Measurements from ENCODE around the gene ZNF532. TPM values are rescaled to one million over a fixed set of nuclear protein-coding genes. Genes with fewer than 3 reads are reported as not detected.

Gene ZNF532
- total RNA-seq, 4 donors from 2014 or later = 54.7 to 124 (median 91.2) TPM

DNA sequence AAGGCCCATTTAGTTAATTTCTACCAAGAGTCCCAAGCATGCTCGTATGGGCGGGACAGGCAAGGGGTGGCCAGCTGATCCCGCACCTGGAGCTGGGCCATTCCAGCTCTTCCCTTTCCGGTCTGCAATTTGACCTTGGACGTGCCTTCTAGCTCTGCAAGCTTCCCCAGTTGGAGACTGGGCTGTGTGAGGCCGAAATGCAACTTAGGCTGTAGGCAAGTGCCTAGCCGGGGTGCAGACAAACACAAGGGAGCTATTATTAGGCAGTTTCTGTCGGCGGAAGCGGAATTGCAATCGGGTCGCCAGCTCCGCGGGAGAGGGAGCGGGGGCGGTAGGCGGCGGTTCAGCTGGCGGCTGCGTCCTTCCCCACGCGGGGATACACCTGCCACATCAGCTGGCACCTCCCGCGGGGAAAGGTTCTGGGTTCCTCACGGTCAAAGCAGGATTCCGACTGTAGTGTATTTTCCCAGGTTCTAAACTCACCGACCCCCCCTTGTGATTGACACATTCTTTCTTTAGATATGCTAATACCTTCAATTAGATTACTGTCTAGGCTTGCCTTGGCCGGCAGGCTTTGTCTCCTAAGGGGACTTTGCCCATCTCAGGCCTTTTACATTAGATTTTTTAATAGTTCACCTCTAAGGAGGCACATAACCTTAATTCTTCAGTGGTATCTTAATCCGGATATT is 17.1 kb upstream of the ZNF532 start:
- in situ Hi-C loops (cut with MboI; ENCODE audit: low sequenced_read_pairs in 4 of 4) (no loop called here), intact Hi-C loops (cut with DNase I; ENCODE audit: low total_unique reads) (no loop called here)
- peak overlapping the region; percentile 27 to 51 (median 48) for H3K4me3 ChIP-seq
- peak in 1 of 2 donors; percentile 23 for ATAC-seq
- H3K27me3 ChIP-seq = no peaks in the 10 kb centered on the region
- no peaks in the 10 kb centered on the region for H3K36me3 ChIP-seq
- TF ChIP-seq, protein P1, sequence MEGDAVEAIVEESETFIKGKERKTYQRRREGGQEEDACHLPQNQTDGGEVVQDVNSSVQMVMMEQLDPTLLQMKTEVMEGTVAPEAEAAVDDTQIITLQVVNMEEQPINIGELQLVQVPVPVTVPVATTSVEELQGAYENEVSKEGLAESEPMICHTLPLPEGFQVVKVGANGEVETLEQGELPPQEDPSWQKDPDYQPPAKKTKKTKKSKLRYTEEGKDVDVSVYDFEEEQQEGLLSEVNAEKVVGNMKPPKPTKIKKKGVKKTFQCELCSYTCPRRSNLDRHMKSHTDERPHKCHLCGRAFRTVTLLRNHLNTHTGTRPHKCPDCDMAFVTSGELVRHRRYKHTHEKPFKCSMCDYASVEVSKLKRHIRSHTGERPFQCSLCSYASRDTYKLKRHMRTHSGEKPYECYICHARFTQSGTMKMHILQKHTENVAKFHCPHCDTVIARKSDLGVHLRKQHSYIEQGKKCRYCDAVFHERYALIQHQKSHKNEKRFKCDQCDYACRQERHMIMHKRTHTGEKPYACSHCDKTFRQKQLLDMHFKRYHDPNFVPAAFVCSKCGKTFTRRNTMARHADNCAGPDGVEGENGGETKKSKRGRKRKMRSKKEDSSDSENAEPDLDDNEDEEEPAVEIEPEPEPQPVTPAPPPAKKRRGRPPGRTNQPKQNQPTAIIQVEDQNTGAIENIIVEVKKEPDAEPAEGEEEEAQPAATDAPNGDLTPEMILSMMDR (IDR thresholded peaks at IDR 0.05 in 4 of 5, conservative IDR thresholded peaks at IDR 0.05 in 1 of 5) = no peak
- peak in 1 of 2 donors; percentile 13 for TF ChIP-seq POLR2A (IDR thresholded peaks at IDR 0.05)
- H3K9me3 ChIP-seq = no peaks in the 10 kb centered on the region
- peak overlapping the region; percentile 68 to 80 (median 74) for H3K27ac ChIP-seq
- DNase-seq = peak in 1 of 2 donors; percentile 49
- H3K4me1 ChIP-seq = peaks cover 14 to 29% of the 10 kb centered on the region in 2 donors

DNA sequence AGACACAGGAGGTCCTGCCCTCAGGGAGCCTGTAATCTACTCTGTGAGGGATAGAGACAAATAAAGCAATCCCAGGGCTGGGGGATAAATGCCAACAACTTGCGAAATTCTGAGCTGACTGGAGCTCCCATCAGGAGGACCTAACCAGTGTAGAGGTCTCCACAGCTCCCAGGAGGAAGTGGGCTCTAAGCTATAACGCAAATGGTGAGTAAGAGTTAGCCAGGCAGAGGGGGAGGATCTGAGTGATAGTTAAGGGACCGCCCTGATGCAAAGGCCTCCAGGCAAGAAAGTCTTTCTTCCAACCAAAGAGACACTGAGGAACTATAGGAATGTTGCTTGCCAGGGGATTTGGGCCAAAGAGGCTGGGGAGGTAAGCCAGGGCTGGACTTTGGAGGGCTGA is 16.0 kb upstream of the ZNF532 start:
- H3K9me3 ChIP-seq = no peaks in the 10 kb centered on the region
- in situ Hi-C loops (cut with MboI; ENCODE audit: low sequenced_read_pairs in 4 of 4) = no loop called here
- intact Hi-C loops (cut with DNase I; ENCODE audit: low total_unique reads) = no loop called here

DNA sequence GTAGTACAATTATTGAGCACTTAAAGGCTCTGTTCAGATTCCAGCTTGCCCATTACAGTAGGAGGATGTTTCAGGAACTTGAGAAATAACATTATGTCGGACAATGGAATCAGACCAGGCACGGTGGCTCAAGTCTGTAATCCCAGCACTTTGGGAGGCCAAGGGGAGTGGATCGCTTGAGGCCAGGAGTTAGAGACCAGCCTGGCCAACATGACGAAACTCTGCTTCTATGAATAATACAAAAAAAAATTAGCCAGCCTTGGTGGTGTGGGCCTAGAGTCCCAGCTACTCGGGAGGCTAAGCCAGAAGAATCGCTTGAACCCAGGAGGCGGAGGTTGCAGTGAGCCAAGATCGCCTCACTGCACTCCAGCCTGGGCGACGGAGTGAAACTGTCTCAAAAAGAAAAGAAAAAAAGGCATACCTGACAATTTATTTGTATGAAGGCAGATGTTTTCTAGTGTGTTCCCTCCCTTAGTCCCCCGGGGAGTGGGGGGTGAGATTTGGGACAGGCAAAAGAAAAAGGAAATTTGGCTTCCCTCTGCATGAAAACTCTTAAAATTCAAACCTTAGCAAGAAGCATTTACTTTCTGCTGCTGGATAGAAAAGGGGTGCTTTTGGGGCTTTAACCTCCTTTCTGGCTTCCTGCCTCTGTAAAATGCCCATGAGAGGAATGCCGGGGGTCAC is 13.7 kb upstream of the ZNF532 start:
- Histone ChIP-seq H3K27ac (peak overlapping the region in 2 of 4 donors; percentile 68 to 80), H3K4me3 (no peak overlapping the region), H3K4me1 (peaks cover 7 to 8% of the 10 kb centered on the region in 2 donors), H3K27me3 (no peaks in the 10 kb centered on the region), H3K36me3 (no peaks in the 10 kb centered on the region), H3K9me3 (no peaks in the 10 kb centered on the region)
- in situ Hi-C loops (cut with MboI; ENCODE audit: low sequenced_read_pairs in 4 of 4) = no loop called here
- DNase-seq (peak in 1 of 2 donors; percentile 34), ATAC-seq (peak in 1 of 2 donors; percentile 24)
- intact Hi-C loops (cut with DNase I; ENCODE audit: low total_unique reads) = no loop called here
- TF ChIP-seq, protein P1 (IDR thresholded peaks at IDR 0.05 in 4 of 5, conservative IDR thresholded peaks at IDR 0.05 in 1 of 5) = no peak
- no peak for TF ChIP-seq POLR2A (IDR thresholded peaks at IDR 0.05)

More for the DNA sequence above, 16.0 kb upstream of the ZNF532 start:
- ATAC-seq (no peak), DNase-seq (no peak)
- H3K4me1 ChIP-seq = peaks cover 10 to 19% of the 10 kb centered on the region in 2 donors
- H3K27ac ChIP-seq = peak overlapping the region in 3 of 4 donors; percentile 68 to 80 (median 78)
- H3K4me3 ChIP-seq = no peak overlapping the region
- TF ChIP-seq POLR2A (IDR thresholded peaks at IDR 0.05) = no peak
- TF ChIP-seq, protein P1 (IDR thresholded peaks at IDR 0.05 in 4 of 5, conservative IDR thresholded peaks at IDR 0.05 in 1 of 5) = no peak
- no peaks in the 10 kb centered on the region for H3K27me3 ChIP-seq
- no peaks in the 10 kb centered on the region for H3K36me3 ChIP-seq

DNA sequence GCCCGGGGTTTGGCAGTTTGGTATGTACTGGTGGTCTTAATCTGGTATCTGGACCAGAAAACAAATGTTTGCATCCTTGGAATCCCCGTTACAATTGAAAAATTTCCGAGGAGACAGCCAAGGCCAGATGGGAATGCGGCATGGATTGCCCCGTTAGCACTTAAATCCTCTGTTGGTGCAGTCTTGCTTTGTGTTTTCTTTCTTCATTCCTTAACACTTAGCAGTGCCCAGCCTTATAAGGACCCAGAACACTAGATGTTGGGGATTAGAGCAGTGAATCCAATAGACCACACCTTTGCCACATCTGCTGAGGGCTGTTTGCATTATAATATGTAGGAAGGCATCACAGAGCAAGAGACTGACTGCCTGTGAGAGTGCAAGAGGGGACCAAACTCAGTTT is 12.8 kb upstream of the ZNF532 start:
- Histone ChIP-seq H3K4me3 (no peak overlapping the region), H3K9me3 (no peaks in the 10 kb centered on the region), H3K27ac (no peak overlapping the region), H3K36me3 (no peaks in the 10 kb centered on the region), H3K27me3 (no peaks in the 10 kb centered on the region), H3K4me1 (peaks cover 6 to 7% of the 10 kb centered on the region in 2 donors)
- TF ChIP-seq, protein P1 (IDR thresholded peaks at IDR 0.05 in 4 of 5, conservative IDR thresholded peaks at IDR 0.05 in 1 of 5) = no peak
- in situ Hi-C loops (cut with MboI; ENCODE audit: low sequenced_read_pairs in 4 of 4) = no loop called here
- no peak for DNase-seq
- intact Hi-C loops (cut with DNase I; ENCODE audit: low total_unique reads) = no loop called here
- ATAC-seq = no peak

Data from gastrocnemius medialis (tissue), 4 donors.